ENCODE measurements around the gene CLCN2. TPM values are rescaled to one million over a fixed set of nuclear protein-coding genes. Genes with fewer than 3 reads are reported as not detected.

The CLCN2 gene
- total and polyA plus RNA-seq, 2 of the 4 experiments (the other 2 are of a cell fraction): 2.9 to 5.8 TPM

DNA sequence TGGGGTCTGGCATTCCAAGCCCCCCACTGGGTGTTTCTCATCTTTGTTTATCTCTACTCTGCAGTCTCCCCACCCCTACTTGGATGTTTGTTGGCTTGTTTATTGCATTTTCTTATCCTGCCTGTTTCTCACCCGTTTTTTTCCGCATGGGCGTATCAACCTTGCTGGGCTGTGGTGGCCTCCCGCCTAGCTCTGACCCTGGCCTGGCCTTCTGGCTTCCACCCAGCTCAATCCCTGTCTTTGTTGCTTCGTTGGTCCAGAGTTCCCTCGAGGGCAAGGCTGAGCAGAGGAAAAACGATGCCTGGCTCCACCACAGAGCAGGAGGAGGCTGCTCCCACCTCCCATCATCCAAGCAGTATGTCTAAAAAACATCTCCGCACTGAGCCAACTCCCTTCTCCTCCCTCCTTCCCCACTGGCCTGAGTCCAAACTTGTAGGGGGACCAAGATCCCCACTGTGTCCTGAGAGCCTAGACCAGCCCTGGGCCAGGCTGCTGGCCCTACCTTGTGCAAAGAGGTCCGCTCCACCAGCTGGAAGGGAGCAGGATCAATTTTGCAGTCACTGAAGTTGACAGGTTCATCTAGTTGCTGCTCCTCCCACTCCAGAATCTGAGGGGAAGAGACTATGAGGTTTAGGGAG is 9.8 kb downstream of the CLCN2 start:
- no peak overlapping the region for H3K4ac ChIP-seq (ENCODE audit: low read depth, low read length)
- H3K23ac ChIP-seq (ENCODE audit: low read depth, low read length): no peak overlapping the region
- H2AK9ac ChIP-seq (replicated peaks; ENCODE audit: low read depth, low read length, poor library complexity): no peak overlapping the region
- H3K9me1 ChIP-seq (ENCODE audit: insufficient read depth, low read length): peaks cover 9% of the 10 kb centered on the region; the same call in 1 of the 2 replicates
- H3K14ac ChIP-seq (replicated peaks; ENCODE audit: low read depth, low read length): no peak overlapping the region
- peaks cover 1% of the 10 kb centered on the region; the same call in 1 of the 2 replicates for H3K4me1 ChIP-seq (ENCODE audit: control insufficient read depth, insufficient read depth, low read length)
- H4K8ac ChIP-seq (ENCODE audit: low read depth in 2 of 2, low read length in 2 of 2): no peak overlapping the region
- H3K27ac ChIP-seq (ENCODE audit: insufficient read depth, low read length): no peak overlapping the region
- no peak overlapping the region for H3K4me3 ChIP-seq (ENCODE audit: insufficient read depth, low read depth, low read length)
- no peak overlapping the region for H2BK5ac ChIP-seq (ENCODE audit: low read depth, low read length, poor library complexity, severe bottlenecking)
- BruUV-seq (replicated peaks): no TSS peak
- ATAC-seq (ENCODE audit: low read depth) (no peak), DNase-seq (no peak)
- no peak overlapping the region for H4K91ac ChIP-seq (ENCODE audit: insufficient read depth, low read depth, low read length)
- H2BK120ac ChIP-seq (ENCODE audit: low read depth, low read length): no peak overlapping the region
- H3K9ac ChIP-seq (ENCODE audit: low read depth, low read length): no peak overlapping the region
- no peak overlapping the region for H2BK20ac ChIP-seq (ENCODE audit: low read depth, low read length)
- H4K20me1 ChIP-seq (ENCODE audit: insufficient read depth, low read length): peaks cover 3% of the 10 kb centered on the region
- ChIA-PET CTCF (no interaction called here), POLR2A (ENCODE audit: unreplicated experiment) (no interaction called here)
- no peak overlapping the region for H3K56ac ChIP-seq (ENCODE audit: extremely low read depth, insufficient read depth, low read length)
- H3K4me2 ChIP-seq (ENCODE audit: low read depth, low read length): no peak overlapping the region
- intact Hi-C loops (cut with micrococcal nuclease): no loop called here
- no peak overlapping the region for H4K5ac ChIP-seq (ENCODE audit: low read depth, low read length)
- no peaks in the 10 kb centered on the region for H3K27me3 ChIP-seq (ENCODE audit: control insufficient read depth, insufficient read depth, low read length)
- TF ChIP-seq CEBPB (IDR thresholded peaks at IDR 0.05; ENCODE audit: low read depth, low read length) (no peak), POLR2A (IDR thresholded peaks at IDR 0.05; ENCODE audit: low read depth, low read length) (no peak), MAFK (IDR thresholded peaks at IDR 0.05; ENCODE audit: low read depth, low read length) (no peak), RAD21 (IDR thresholded peaks at IDR 0.05; ENCODE audit: low read length) (no peak), SMC3 (IDR thresholded peaks at IDR 0.05; ENCODE audit: low read depth, low read length) (no peak), MAZ (IDR thresholded peaks at IDR 0.05; ENCODE audit: borderline replicate concordance, low read depth, low read length) (no peak), NFE2L2 (IDR thresholded peaks at IDR 0.05; ENCODE audit: low read depth, low read length) (no peak), MXI1 (IDR thresholded peaks at IDR 0.05; ENCODE audit: borderline replicate concordance, low read depth, low read length) (no peak), BHLHE40 (IDR thresholded peaks at IDR 0.05; ENCODE audit: low read depth, low read length) (no peak), FOS (IDR thresholded peaks at IDR 0.05; ENCODE audit: low read depth, low read length) (no peak), CHD1 (IDR thresholded peaks at IDR 0.05; ENCODE audit: low read depth, low read length) (no peak), RCOR1 (IDR thresholded peaks at IDR 0.05; ENCODE audit: insufficient replicate concordance, low read length) (no peak), RFX5 (IDR thresholded peaks at IDR 0.05; ENCODE audit: low read depth, low read length) (no peak)
- TF ChIP-seq, protein P1, sequence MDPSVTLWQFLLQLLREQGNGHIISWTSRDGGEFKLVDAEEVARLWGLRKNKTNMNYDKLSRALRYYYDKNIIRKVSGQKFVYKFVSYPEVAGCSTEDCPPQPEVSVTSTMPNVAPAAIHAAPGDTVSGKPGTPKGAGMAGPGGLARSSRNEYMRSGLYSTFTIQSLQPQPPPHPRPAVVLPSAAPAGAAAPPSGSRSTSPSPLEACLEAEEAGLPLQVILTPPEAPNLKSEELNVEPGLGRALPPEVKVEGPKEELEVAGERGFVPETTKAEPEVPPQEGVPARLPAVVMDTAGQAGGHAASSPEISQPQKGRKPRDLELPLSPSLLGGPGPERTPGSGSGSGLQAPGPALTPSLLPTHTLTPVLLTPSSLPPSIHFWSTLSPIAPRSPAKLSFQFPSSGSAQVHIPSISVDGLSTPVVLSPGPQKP (IDR thresholded peaks at IDR 0.05; ENCODE audit: borderline replicate concordance, low read depth, low read length): no peak
- TF ChIP-seq, protein P2, sequence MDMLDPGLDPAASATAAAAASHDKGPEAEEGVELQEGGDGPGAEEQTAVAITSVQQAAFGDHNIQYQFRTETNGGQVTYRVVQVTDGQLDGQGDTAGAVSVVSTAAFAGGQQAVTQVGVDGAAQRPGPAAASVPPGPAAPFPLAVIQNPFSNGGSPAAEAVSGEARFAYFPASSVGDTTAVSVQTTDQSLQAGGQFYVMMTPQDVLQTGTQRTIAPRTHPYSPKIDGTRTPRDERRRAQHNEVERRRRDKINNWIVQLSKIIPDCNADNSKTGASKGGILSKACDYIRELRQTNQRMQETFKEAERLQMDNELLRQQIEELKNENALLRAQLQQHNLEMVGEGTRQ (IDR thresholded peaks at IDR 0.05; ENCODE audit: low read depth, low read length): no peak
- TF ChIP-seq, protein P3, sequence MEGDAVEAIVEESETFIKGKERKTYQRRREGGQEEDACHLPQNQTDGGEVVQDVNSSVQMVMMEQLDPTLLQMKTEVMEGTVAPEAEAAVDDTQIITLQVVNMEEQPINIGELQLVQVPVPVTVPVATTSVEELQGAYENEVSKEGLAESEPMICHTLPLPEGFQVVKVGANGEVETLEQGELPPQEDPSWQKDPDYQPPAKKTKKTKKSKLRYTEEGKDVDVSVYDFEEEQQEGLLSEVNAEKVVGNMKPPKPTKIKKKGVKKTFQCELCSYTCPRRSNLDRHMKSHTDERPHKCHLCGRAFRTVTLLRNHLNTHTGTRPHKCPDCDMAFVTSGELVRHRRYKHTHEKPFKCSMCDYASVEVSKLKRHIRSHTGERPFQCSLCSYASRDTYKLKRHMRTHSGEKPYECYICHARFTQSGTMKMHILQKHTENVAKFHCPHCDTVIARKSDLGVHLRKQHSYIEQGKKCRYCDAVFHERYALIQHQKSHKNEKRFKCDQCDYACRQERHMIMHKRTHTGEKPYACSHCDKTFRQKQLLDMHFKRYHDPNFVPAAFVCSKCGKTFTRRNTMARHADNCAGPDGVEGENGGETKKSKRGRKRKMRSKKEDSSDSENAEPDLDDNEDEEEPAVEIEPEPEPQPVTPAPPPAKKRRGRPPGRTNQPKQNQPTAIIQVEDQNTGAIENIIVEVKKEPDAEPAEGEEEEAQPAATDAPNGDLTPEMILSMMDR (conservative IDR thresholded peaks at IDR 0.05; ENCODE audit: low read depth, low read length): no peak
- H3K9me3 ChIP-seq (ENCODE audit: control insufficient read depth, insufficient read depth, low read length): no peaks in the 10 kb centered on the region
- H3K79me1 ChIP-seq (ENCODE audit: low read depth in 1 of 2, low read length in 2 of 2): no peaks in the 10 kb centered on the region
- H3K18ac ChIP-seq (ENCODE audit: low read depth, low read length): no peak overlapping the region
- in situ Hi-C loops (cut with MboI; ENCODE audit: low sequenced_read_pairs): no loop called here
- H2AK5ac ChIP-seq (ENCODE audit: low read depth, low read length): no peak overlapping the region
- H2BK15ac ChIP-seq (ENCODE audit: low read depth, low read length): no peak overlapping the region
- dilution Hi-C loops (cut with HindIII; ENCODE audit: low sequenced_read_pairs, unreplicated experiment): loop anchor here (25.0 kb wide), 1 partner anchor 186 kb away; no protein-coding TSS in a partner anchor
- peaks cover 20% of the 10 kb centered on the region for H3K36me3 ChIP-seq (ENCODE audit: control insufficient read depth, insufficient read depth, low read length)
- H2AFZ ChIP-seq (replicated peaks; ENCODE audit: low read length, poor library complexity): no peak overlapping the region
- 57% methylated on average over 5 of the region's 9 CpGs; no CpG with 5 or more reads in 1 of the 2 experiments for WGBS, 2 experiments (ENCODE audit: extremely low coverage in 2 of 2, insufficient read length in 1 of 2)

All from IMR-90 (cell line).